Parathyroid adenoma (tissue), 2 donors: Measurements from ENCODE around the gene GSN.

Experiments used
- H2AFZ ChIP-seq: fragments of 300-600 bp; sonication (generic); one replicate; pipeline ENCODE4 v1.7.0; 2017; ENCODE audit warnings: antibody characterized with exemption, mild to moderate bottlenecking
- H3K27ac ChIP-seq: fragments of 300-600 bp; sonication (generic); one replicate; pipeline ENCODE4 v1.7.0; 2017
- H3K27me3 ChIP-seq: fragments of 300-600 bp; sonication (generic); one replicate; pipeline ENCODE4 v1.7.0; 2017; ENCODE audit warnings: low read length; ENCODE audit not compliant: control insufficient read depth, insufficient read depth
- H3K36me3 ChIP-seq: fragments of 300-600 bp; sonication (generic); one replicate; pipeline ENCODE4 v1.7.0; 2017; ENCODE audit warnings: low read length; ENCODE audit not compliant: control insufficient read depth, insufficient read depth
- H3K4me1 ChIP-seq: fragments of 300-600 bp; sonication (generic); one replicate; pipeline ENCODE4 v1.7.0; 2017; ENCODE audit warnings: control low read depth
- H3K4me2 ChIP-seq: fragments of 300-600 bp; sonication (generic); one replicate; pipeline ENCODE4 v1.7.0; 2017; ENCODE audit warnings: low read length
- H3K4me3 ChIP-seq: fragments of 300-600 bp; sonication (generic); one replicate; pipeline ENCODE4 v1.7.0; 2017; ENCODE audit warnings: low read depth, low read length
- H3K79me2 ChIP-seq: fragments of 300-600 bp; sonication (generic); one replicate; pipeline ENCODE4 v1.7.0; 2017; ENCODE audit warnings: control low read depth
- H3K9ac ChIP-seq: fragments of 300-600 bp; sonication (generic); one replicate; pipeline ENCODE4 v1.7.0; 2017; ENCODE audit warnings: mild to moderate bottlenecking
- H3K9me3 ChIP-seq: fragments of 300-600 bp; sonication (generic); one replicate; pipeline ENCODE4 v1.7.0; 2017; ENCODE audit warnings: low read length; ENCODE audit not compliant: control insufficient read depth
- TF ChIP-seq, protein P1 (sequence below): fragments of 300-600 bp; sonication (generic); IDR thresholded peaks from one replicate; pipeline ENCODE4 v1.7.0; 2017; ENCODE audit warnings: antibody characterized with exemption, mild to moderate bottlenecking
- donor health status: primary hyperparathyroidism.

GSN gene

DNA sequence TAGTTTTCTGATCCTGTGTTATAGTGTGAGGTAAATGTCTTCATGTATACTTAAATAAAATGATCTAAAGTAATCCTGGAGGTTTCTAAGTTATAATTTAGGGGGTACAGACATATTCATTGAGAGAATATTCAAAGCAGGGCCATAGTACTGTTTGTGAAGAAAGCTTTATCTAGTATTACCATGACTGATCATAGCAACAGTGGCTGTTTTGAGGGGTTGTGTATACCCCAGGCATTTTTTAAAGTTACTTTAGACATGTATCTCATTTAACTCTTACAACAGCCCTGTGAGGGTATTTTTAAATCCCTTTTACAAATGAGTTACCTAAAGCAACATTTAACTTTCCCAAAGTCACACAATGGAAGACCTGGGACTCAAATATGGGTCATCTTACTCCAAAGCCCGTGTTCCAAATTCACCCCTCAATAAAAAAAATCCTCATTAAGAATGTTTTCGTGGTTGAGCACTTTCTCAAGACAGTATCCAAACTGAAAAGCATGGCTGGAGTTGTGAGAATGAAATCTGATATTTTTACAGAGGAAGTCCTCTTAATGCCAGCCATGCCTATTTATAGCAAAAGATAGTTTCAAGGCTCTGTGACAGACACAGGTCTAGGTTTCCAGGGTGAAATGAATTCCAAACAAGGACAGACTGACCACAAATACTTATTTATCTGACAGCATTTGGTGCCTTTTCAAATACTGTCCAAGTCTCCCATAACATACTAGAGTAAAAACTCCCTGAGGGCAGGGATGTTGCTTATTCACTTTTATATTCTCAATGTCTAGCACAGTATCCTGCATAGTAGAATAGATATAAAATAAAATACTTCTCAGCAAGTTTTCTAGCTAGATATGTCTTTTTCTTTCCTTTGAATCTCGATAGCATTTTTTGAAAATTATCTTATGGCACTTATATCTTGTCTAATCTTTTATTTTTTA lies 91.7 kb downstream of the GSN start:
- Histone ChIP-seq H3K36me3 (no peaks in the 10 kb centered on the region), H3K9ac (no peak overlapping the region), H3K4me3 (no peak overlapping the region), H3K27me3 (no peaks in the 10 kb centered on the region), H3K4me2 (no peak overlapping the region), H3K4me1 (no peaks in the 10 kb centered on the region), H3K79me2 (no peaks in the 10 kb centered on the region), H3K27ac (peak overlapping the region; percentile 30), H2AFZ (no peak overlapping the region), H3K9me3 (no peaks in the 10 kb centered on the region)
- TF ChIP-seq, protein P1, sequence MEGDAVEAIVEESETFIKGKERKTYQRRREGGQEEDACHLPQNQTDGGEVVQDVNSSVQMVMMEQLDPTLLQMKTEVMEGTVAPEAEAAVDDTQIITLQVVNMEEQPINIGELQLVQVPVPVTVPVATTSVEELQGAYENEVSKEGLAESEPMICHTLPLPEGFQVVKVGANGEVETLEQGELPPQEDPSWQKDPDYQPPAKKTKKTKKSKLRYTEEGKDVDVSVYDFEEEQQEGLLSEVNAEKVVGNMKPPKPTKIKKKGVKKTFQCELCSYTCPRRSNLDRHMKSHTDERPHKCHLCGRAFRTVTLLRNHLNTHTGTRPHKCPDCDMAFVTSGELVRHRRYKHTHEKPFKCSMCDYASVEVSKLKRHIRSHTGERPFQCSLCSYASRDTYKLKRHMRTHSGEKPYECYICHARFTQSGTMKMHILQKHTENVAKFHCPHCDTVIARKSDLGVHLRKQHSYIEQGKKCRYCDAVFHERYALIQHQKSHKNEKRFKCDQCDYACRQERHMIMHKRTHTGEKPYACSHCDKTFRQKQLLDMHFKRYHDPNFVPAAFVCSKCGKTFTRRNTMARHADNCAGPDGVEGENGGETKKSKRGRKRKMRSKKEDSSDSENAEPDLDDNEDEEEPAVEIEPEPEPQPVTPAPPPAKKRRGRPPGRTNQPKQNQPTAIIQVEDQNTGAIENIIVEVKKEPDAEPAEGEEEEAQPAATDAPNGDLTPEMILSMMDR = no peak

DNA sequence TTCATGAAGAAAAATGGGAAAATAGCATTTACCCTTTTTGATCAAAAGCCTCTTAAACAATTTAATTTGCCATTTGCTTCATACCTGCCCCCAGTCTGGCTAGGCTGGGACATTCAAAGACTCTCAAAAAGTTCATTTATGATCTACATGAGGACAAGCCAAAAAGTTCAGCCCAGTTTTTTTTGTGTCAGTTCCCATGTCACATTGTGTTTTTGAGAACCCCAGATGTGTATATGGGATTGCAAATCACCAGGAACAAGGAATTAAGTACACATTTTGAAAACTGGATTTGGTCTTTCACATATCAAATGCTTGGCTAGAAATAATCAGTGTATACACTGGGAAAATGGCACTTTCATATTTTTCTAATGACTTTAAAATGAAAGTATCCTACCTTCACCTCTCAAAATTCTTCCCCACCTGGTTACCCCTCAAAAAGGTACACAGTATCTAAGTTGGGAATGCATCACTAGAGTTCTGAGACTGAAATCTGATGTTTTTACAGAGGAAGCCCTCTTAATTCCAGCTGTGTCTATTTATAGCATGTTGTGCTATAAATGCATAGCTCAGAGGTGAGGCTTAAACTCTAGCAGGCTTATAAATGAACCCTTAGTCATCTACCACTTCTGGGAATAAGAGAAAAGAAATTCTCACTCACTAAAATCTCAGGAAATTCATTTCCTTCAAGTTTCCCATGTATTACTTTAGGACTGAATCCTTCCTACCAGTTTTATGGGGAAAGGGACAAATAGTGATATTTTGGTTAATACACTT lies 92.8 kb downstream of the GSN start:
- Histone ChIP-seq H3K4me1 (no peaks in the 10 kb centered on the region), H3K79me2 (no peaks in the 10 kb centered on the region), H2AFZ (no peak overlapping the region), H3K27me3 (no peaks in the 10 kb centered on the region), H3K9ac (no peak overlapping the region), H3K4me2 (no peak overlapping the region), H3K36me3 (no peaks in the 10 kb centered on the region), H3K27ac (peak overlapping the region; percentile 2), H3K9me3 (no peaks in the 10 kb centered on the region), H3K4me3 (no peak overlapping the region)
- TF ChIP-seq, protein P1 = no peak

- no peak overlapping the region for H3K9ac ChIP-seq
These were observed 95.1 kb downstream of the GSN start for GRCh38 chr9:121362813-121363621.

GRCh38 chr9:121363622-121363961 lies 95.6 kb downstream of the GSN start:
- H3K27ac ChIP-seq = peak overlapping the region; percentile 29
- no peaks in the 10 kb centered on the region for H3K36me3 ChIP-seq
- no peak overlapping the region for H2AFZ ChIP-seq
- no peak overlapping the region for H3K4me2 ChIP-seq
- no peak overlapping the region for H3K4me3 ChIP-seq
- no peaks in the 10 kb centered on the region for H3K27me3 ChIP-seq
- no peak overlapping the region for H3K9ac ChIP-seq
- no peaks in the 10 kb centered on the region for H3K9me3 ChIP-seq
- TF ChIP-seq, protein P1 = no peak
- H3K79me2 ChIP-seq = no peaks in the 10 kb centered on the region
- no peaks in the 10 kb centered on the region for H3K4me1 ChIP-seq

More at GRCh38 chr9:121362813-121363621, 95.1 kb downstream of the GSN start:
- Histone ChIP-seq H3K27me3 (no peaks in the 10 kb centered on the region), H3K4me1 (no peaks in the 10 kb centered on the region), H3K9me3 (no peaks in the 10 kb centered on the region), H3K4me2 (no peak overlapping the region), H3K36me3 (no peaks in the 10 kb centered on the region), H3K4me3 (no peak overlapping the region), H2AFZ (no peak overlapping the region), H3K27ac (peak overlapping the region; percentile 53), H3K79me2 (no peaks in the 10 kb centered on the region)
- TF ChIP-seq, protein P1 = no peak
